OCI-LY7 (cell line): ENCODE measurements around the gene ACER3. TPM values are rescaled to one million over a fixed set of nuclear protein-coding genes. Genes with fewer than 3 reads are reported as not detected.

Experiments used
- BruUV-seq: library from RNA; stranded (reverse); fragments of 400-500 nt; replicated peaks from 2 replicates; lab custom pipeline; 2021; lab: Mats Ljungman, UMichigan
- CTCF ChIA-PET: fragments of 300-600 bp; sonication (Branson Sonifier 250); formaldehyde crosslinking; loops from one replicate; lab custom pipeline; 2022; ENCODE audit warnings: antibody characterized with exemption; ENCODE audit not compliant: unreplicated experiment; lab: Charles Lee
- POLR2A ChIA-PET: fragments of 300-600 bp; sonication (Branson Sonifier 250); formaldehyde crosslinking; loops from one replicate; lab custom pipeline; 2022; ENCODE audit warnings: antibody characterized with exemption; lab: Charles Lee
- DNase-seq: peaks from one replicate; pipeline ENCODE4 v3.0.0-alpha.2; 2015; ENCODE audit warnings: low spot score
- H2AFZ ChIP-seq: fragments of 200-600 bp; sonication (generic), shearing (Covaris generic); 2 replicates; pipeline ENCODE4 v1.6.1; 2014; ENCODE audit warnings: mild to moderate bottlenecking, antibody characterized with exemption, low read length, moderate library complexity
- H3K27ac ChIP-seq: fragments of 200-600 bp; sonication (generic); 2 replicates; pipeline ENCODE4 v1.5.1; 2014; ENCODE audit warnings: mixed run types, low read depth, mild to moderate bottlenecking, moderate library complexity, low read length, inconsistent platforms; ENCODE audit not compliant: poor library complexity, severe bottlenecking
- H3K36me3 ChIP-seq: fragments of 200-600 bp; sonication (generic); 2 replicates; pipeline ENCODE4 v1.6.1; 2014; ENCODE audit warnings: mild to moderate bottlenecking, antibody characterized with exemption, low read length, moderate library complexity, mixed read lengths; ENCODE audit not compliant: insufficient read depth
- H3K4me1 ChIP-seq: fragments of 200-600 bp; sonication (generic); 2 replicates; pipeline ENCODE4 v1.5.1; 2014; ENCODE audit warnings: mild to moderate bottlenecking, low read length; ENCODE audit not compliant: insufficient read depth, poor library complexity, severe bottlenecking
- H3K4me2 ChIP-seq: fragments of 200-600 bp; sonication (generic); 2 replicates; pipeline ENCODE4 v1.6.1; 2014; ENCODE audit warnings: mild to moderate bottlenecking, low read length
- H3K4me3 ChIP-seq: fragments of 200-600 bp; sonication (generic); 2 replicates; pipeline ENCODE4 v1.5.1; 2014; ENCODE audit warnings: mild to moderate bottlenecking, low read depth, low read length; ENCODE audit not compliant: poor library complexity, severe bottlenecking
- H3K79me2 ChIP-seq: fragments of 200-600 bp; sonication (generic); 2 replicates; pipeline ENCODE4 v1.6.1; 2016; ENCODE audit warnings: low read depth, mild to moderate bottlenecking, low read length, moderate library complexity, mixed read lengths; ENCODE audit not compliant: insufficient read depth
- H3K9me2 ChIP-seq: fragments of 200-600 bp; sonication (generic); 2 replicates; pipeline ENCODE4 v1.6.1; 2016; ENCODE audit warnings: mild to moderate bottlenecking, low read length, mixed read lengths; ENCODE audit not compliant: insufficient read depth
- H3K9me3 ChIP-seq: fragments of 200-600 bp; sonication (generic); 2 replicates; pipeline ENCODE4 v1.6.1; 2014; ENCODE audit warnings: mild to moderate bottlenecking, mixed run types, low read length, mixed read lengths
- H4K20me1 ChIP-seq: fragments of 200-600 bp; sonication (generic); 2 replicates; pipeline ENCODE4 v1.6.1; 2014; ENCODE audit warnings: mild to moderate bottlenecking, antibody characterized with exemption, low read length, moderate library complexity, mixed read lengths; ENCODE audit not compliant: insufficient read depth
- EZH2phosphoT487 ChIP-seq: fragments of 200-600 bp; sonication (generic); IDR thresholded peaks from 2 replicates; pipeline ENCODE4 v1.6.1; 2018; ENCODE audit warnings: low read depth, borderline replicate concordance, mild to moderate bottlenecking, mixed run types, antibody characterized with exemption, low read length, moderate library complexity, mixed read lengths
- intact Hi-C: fragments of 100-400 bp; cut with micrococcal nuclease; formaldehyde crosslinking; loops from one replicate; pipeline ENCODE4 v1.10.0; 2022; ENCODE audit not compliant: unreplicated experiment
- total RNA-seq, 2 experiments: library from RNA; depleted of rRNA in 1 of 2; stranded (reverse); fragments of >200 nt in 1 of 2; shearing (Covaris generic) in 1 of 2; gene quantifications; 2 replicates each; pipeline ENCODE4 v1.2.3, GENCODE V29; 2014 to 2022
- TF ChIP-seq, protein P1 (sequence below): fragments of 200-600 bp; sonication (generic); conservative IDR thresholded peaks from 2 replicates; pipeline ENCODE4 v1.5.1; 2014; ENCODE audit warnings: mild to moderate bottlenecking, antibody characterized with exemption, low read length, moderate library complexity, mixed read lengths

ACER3 gene
- total RNA-seq, 2 experiments from 2014 or later = 3.0 to 12.2 TPM

DNA sequence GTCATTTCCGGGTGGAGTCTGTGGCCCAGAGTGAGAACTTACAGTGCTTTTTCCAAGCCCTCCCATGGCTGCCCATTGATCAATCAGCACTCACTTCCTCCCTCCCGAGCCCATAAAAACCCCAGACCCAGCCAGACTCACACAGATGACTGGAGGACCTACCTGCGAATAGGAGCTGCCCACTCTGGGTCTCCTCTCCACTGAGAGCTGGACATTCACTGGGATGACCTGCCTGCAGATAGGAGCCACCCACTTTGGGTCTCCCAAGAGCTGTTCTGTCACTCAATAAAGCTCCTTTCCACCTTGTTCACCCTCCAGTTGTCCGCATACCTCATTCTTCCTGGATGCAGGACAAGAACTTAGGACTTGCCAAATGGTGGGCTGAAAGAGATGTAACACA, 117.5 kb downstream of the ACER3 start:
- POLR2A ChIA-PET = no interaction called here
- no peak overlapping the region for H3K4me2 ChIP-seq
- peaks cover 4% of the 10 kb centered on the region; the same call in 1 of the 2 replicates for H3K9me3 ChIP-seq
- H3K4me1 ChIP-seq = no peaks in the 10 kb centered on the region
- TF ChIP-seq, protein P1, sequence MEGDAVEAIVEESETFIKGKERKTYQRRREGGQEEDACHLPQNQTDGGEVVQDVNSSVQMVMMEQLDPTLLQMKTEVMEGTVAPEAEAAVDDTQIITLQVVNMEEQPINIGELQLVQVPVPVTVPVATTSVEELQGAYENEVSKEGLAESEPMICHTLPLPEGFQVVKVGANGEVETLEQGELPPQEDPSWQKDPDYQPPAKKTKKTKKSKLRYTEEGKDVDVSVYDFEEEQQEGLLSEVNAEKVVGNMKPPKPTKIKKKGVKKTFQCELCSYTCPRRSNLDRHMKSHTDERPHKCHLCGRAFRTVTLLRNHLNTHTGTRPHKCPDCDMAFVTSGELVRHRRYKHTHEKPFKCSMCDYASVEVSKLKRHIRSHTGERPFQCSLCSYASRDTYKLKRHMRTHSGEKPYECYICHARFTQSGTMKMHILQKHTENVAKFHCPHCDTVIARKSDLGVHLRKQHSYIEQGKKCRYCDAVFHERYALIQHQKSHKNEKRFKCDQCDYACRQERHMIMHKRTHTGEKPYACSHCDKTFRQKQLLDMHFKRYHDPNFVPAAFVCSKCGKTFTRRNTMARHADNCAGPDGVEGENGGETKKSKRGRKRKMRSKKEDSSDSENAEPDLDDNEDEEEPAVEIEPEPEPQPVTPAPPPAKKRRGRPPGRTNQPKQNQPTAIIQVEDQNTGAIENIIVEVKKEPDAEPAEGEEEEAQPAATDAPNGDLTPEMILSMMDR = no peak
- no peak for TF ChIP-seq EZH2phosphoT487
- no peaks in the 10 kb centered on the region for H4K20me1 ChIP-seq
- BruUV-seq = no TSS peak
- H2AFZ ChIP-seq = no peak overlapping the region
- H3K27ac ChIP-seq = no peak overlapping the region
- no peak overlapping the region for H3K4me3 ChIP-seq
- no peak for DNase-seq
- H3K36me3 ChIP-seq = no peaks in the 10 kb centered on the region
- intact Hi-C loops = no loop called here
- no peaks in the 10 kb centered on the region for H3K9me2 ChIP-seq
- H3K79me2 ChIP-seq = no peaks in the 10 kb centered on the region
- CTCF ChIA-PET = no interaction called here

DNA sequence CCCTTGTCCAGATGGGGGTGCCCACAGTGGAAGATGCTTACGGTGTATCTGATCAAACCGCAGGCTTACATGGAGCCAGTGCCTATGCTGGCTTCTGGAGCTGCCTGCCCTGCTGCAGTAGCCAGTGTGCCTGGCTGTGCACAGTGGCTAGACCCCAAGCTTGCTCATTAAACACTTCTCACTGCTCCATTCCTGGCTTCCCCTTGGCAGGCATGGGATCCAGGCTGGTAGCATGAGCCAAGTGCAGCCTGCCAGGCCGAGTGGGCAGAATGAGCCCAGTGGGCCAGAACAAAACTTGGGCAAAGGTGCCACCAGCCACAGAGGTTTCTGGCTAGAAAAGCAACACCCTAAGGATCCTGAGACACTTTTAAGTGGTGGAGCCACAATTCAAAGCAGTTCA, 118.1 kb downstream of the ACER3 start:
- H3K79me2 ChIP-seq = no peaks in the 10 kb centered on the region
- H3K36me3 ChIP-seq = no peaks in the 10 kb centered on the region
- intact Hi-C loops = no loop called here
- BruUV-seq = no TSS peak
- H3K9me3 ChIP-seq = peaks cover 4% of the 10 kb centered on the region; the same call in 1 of the 2 replicates
- no peak overlapping the region for H3K4me3 ChIP-seq
- no peak overlapping the region for H3K27ac ChIP-seq
- no peaks in the 10 kb centered on the region for H4K20me1 ChIP-seq
- ChIA-PET CTCF (no interaction called here), POLR2A (no interaction called here)
- H2AFZ ChIP-seq = no peak overlapping the region
- DNase-seq = no peak
- TF ChIP-seq, protein P1 = no peak
- no peak for TF ChIP-seq EZH2phosphoT487
- no peaks in the 10 kb centered on the region for H3K4me1 ChIP-seq
- H3K4me2 ChIP-seq = no peak overlapping the region
- H3K9me2 ChIP-seq = no peaks in the 10 kb centered on the region

DNA sequence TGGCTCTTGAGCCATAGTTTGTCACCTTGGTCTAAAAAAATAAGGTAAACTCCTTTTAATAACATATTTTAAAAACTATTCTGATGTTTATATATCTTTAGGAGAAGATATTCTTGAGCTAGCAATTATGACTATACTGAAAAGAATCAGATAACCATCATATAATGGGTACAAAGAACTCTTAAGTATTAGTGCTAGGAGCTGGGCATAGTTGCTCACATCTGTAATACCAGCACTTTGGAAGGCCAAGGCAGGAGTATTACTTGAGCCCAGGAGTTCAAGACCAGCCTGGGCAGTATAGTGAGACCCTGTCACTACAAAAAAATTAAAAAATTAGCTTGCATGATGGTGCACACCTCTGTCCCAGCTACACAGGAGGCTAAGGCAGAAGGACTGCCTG, 119.5 kb downstream of the ACER3 start:
- H3K4me2 ChIP-seq = no peak overlapping the region

More for the DNA sequence above, 119.5 kb downstream of the ACER3 start:
- Histone ChIP-seq H3K79me2 (no peaks in the 10 kb centered on the region), H4K20me1 (no peaks in the 10 kb centered on the region), H3K27ac (no peak overlapping the region), H3K9me3 (peaks cover 4% of the 10 kb centered on the region; the same call in 1 of the 2 replicates), H2AFZ (no peak overlapping the region), H3K36me3 (no peaks in the 10 kb centered on the region), H3K9me2 (no peaks in the 10 kb centered on the region), H3K4me3 (no peak overlapping the region), H3K4me1 (no peaks in the 10 kb centered on the region)
- BruUV-seq = no TSS peak
- TF ChIP-seq EZH2phosphoT487 = no peak
- TF ChIP-seq, protein P1 = no peak
- no peak for DNase-seq
- ChIA-PET POLR2A (interaction anchor here (1.0 to 1.9 kb wide), 2 partner anchors 9 to 13 kb away, joined by 3 to 5 read pairs; no protein-coding TSS in a partner anchor), CTCF (no interaction called here)
- intact Hi-C loops = no loop called here
